ENCODE results near the gene POMGNT2. TPM values are rescaled to one million over a fixed set of nuclear protein-coding genes. Genes with fewer than 3 reads are reported as not detected.

POMGNT2 gene
- total RNA-seq, 4 donors from 2014 or later: 20.4 to 72.8 (median 52.4) TPM

DNA sequence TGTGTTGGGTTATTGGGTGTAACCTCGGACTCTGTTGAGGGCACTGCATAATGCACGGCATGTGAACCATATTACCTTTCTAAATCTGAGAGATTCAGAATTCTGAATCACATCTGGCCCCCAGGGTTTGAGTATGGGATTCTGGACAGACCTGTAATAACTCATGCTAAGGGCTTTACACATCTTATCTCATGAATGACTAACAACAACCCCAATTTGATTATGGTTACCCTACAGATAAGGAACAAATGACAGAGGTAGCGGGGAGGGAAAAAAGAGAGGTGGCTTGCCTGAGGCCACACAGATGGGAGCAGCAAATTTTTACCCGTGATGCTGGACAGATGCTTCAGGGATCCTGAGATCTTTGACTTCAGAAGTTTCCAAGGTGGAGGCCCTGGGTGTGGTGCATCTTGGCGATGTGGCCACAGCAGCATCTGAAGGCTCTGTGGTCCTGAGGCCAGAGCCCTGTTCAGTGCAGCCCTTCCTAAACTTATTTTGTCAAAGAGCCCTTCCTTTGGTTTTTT is 43.8 kb downstream of the POMGNT2 start:
- in situ Hi-C loops (cut with MboI; ENCODE audit: low sequenced_read_pairs in 4 of 4): no loop called here
- Histone ChIP-seq H3K27ac (no peak overlapping the region), H3K4me3 (no peak overlapping the region), H3K27me3 (no peaks in the 10 kb centered on the region), H3K9me3 (no peaks in the 10 kb centered on the region), H3K36me3 (no peaks in the 10 kb centered on the region), H3K4me1 (no peaks in the 10 kb centered on the region)
- TF ChIP-seq, protein P1, sequence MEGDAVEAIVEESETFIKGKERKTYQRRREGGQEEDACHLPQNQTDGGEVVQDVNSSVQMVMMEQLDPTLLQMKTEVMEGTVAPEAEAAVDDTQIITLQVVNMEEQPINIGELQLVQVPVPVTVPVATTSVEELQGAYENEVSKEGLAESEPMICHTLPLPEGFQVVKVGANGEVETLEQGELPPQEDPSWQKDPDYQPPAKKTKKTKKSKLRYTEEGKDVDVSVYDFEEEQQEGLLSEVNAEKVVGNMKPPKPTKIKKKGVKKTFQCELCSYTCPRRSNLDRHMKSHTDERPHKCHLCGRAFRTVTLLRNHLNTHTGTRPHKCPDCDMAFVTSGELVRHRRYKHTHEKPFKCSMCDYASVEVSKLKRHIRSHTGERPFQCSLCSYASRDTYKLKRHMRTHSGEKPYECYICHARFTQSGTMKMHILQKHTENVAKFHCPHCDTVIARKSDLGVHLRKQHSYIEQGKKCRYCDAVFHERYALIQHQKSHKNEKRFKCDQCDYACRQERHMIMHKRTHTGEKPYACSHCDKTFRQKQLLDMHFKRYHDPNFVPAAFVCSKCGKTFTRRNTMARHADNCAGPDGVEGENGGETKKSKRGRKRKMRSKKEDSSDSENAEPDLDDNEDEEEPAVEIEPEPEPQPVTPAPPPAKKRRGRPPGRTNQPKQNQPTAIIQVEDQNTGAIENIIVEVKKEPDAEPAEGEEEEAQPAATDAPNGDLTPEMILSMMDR (IDR thresholded peaks at IDR 0.05 in 4 of 5, conservative IDR thresholded peaks at IDR 0.05 in 1 of 5): no peak
- TF ChIP-seq POLR2A (IDR thresholded peaks at IDR 0.05): no peak
- ATAC-seq: no peak
- DNase-seq: no peak
- intact Hi-C loops (cut with DNase I; ENCODE audit: low total_unique reads): no loop called here

DNA sequence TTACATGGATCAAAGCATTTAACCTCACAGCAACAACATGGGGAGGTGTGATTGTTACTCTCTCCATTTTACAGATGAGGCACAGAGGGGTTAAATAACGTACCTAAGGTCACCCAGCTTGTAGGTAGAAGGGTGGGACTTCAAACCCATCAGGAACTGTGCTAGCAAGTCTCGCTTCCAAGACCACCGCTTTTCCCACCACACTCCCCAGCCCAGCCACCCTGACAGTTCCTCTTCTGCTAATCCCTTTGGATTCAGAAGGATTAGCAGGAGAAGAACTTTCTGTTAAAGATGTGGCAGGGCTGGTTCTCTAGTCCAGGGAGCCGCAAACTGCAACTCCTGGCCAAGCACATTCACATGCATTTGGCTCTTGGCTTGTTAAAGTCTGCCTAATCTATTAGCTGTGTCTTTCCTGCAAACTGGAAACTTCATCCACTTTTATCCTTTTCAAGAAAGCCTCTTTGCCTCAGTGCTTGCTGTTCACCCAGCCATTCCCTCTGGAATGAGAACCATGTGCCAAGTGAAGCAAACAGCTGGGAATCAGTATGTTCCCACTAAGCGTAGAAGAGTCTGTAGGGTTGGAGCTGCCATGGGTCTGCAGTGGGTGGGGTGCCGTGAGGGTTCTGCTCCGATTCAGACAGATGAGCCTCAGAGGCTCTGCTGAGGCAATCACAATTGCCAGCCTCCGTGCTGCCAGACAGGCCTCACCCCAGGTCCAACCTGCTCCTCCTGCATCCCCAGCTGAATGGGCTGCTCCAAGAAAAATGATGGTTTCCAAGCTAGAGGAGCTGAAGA is 44.6 kb downstream of the POMGNT2 start:
- DNase-seq (no peak), ATAC-seq (no peak)
- TF ChIP-seq POLR2A (IDR thresholded peaks at IDR 0.05): no peak
- TF ChIP-seq, protein P1 (IDR thresholded peaks at IDR 0.05 in 4 of 5, conservative IDR thresholded peaks at IDR 0.05 in 1 of 5): no peak
- H3K27me3 ChIP-seq: no peaks in the 10 kb centered on the region
- H3K27ac ChIP-seq: no peak overlapping the region
- in situ Hi-C loops (cut with MboI; ENCODE audit: low sequenced_read_pairs in 4 of 4): no loop called here
- H3K36me3 ChIP-seq: no peaks in the 10 kb centered on the region
- H3K4me1 ChIP-seq: no peaks in the 10 kb centered on the region
- H3K4me3 ChIP-seq: no peak overlapping the region
- intact Hi-C loops (cut with DNase I; ENCODE audit: low total_unique reads): no loop called here
- H3K9me3 ChIP-seq: no peaks in the 10 kb centered on the region

DNA sequence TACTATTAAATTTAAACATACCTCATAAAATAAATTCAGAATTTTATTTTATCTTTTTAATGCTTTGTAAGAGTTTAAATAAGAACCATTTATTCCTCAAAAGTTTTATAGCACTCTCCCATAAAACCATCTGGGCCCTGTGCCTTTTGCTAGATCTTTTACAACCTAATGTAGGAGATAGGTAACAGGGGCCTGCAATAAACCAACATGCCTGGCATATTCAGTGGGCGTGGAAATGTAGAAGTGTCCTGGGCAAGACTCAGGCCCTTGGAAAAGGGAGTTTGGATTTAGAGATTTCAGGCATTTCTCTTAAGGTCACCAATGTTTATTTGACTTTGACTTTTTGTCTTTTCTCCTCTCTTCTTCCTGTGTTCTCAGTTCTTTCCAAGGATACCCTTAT is 46.4 kb downstream of the POMGNT2 start:
- no peaks in the 10 kb centered on the region for H3K4me1 ChIP-seq
- DNase-seq (no peak), ATAC-seq (no peak)
- H3K27me3 ChIP-seq: no peaks in the 10 kb centered on the region
- H3K27ac ChIP-seq: no peak overlapping the region
- no peak overlapping the region for H3K4me3 ChIP-seq
- H3K9me3 ChIP-seq: no peaks in the 10 kb centered on the region
- TF ChIP-seq, protein P1 (IDR thresholded peaks at IDR 0.05 in 4 of 5, conservative IDR thresholded peaks at IDR 0.05 in 1 of 5): no peak
- TF ChIP-seq POLR2A (IDR thresholded peaks at IDR 0.05): no peak
- no peaks in the 10 kb centered on the region for H3K36me3 ChIP-seq
- in situ Hi-C loops (cut with MboI; ENCODE audit: low sequenced_read_pairs in 4 of 4): no loop called here
- intact Hi-C loops (cut with DNase I; ENCODE audit: low total_unique reads): no loop called here

DNA sequence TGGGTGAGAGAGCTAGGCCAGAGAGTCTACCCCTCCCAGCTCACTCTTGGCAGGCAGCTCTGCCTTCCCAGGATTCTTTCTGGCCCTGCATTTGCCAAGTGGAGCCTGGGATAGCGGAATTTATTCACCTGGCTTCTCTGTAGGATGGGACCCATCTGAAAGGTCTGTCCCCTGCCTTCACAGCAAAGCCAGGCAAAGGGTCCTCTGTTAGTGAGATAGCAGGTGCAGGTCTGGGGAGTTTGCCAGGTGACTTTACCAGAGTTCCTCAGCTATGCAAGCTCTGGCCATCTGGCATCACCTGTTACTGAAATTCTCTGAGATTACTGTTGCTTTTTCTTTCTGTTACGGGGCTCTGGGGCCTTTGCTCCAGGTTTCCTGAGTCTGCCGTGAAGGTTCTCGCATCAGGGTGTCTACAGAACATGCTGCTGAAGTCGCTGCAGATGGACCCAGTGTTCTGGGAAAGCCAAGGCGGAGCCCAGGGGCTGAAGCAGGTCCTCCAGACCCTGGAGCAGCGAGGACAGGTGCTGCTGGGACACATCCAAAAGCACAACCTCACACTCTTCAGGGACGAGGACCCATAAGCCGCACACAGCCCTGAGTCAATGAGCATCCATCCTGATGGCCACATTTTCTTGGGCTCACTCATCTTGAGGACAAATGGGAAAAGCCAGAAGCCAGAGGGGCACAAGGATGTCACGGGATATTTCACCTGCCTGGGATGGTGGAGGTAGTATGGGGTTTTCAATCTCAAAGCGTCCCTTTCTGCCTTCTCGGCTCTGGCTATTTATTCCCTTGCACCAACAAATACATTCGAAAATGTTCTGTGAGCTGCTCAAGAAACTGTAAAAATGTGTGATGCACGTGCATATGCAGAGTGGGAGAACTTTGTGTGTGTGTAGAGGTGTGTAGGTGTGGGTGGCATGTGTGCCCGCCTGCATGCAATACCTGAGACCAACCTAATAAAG is 49.8 kb downstream of the POMGNT2 start:
- ATAC-seq (no peak), DNase-seq (no peak)
- no peaks in the 10 kb centered on the region for H3K9me3 ChIP-seq
- in situ Hi-C loops (cut with MboI; ENCODE audit: low sequenced_read_pairs in 4 of 4): no loop called here
- H3K4me3 ChIP-seq: no peak overlapping the region
- no peaks in the 10 kb centered on the region for H3K4me1 ChIP-seq
- TF ChIP-seq, protein P1 (IDR thresholded peaks at IDR 0.05 in 4 of 5, conservative IDR thresholded peaks at IDR 0.05 in 1 of 5): no peak
- TF ChIP-seq POLR2A (IDR thresholded peaks at IDR 0.05): no peak
- H3K27me3 ChIP-seq: no peaks in the 10 kb centered on the region
- intact Hi-C loops (cut with DNase I; ENCODE audit: low total_unique reads): no loop called here
- no peaks in the 10 kb centered on the region for H3K36me3 ChIP-seq
- no peak overlapping the region for H3K27ac ChIP-seq

Measured in gastrocnemius medialis (tissue), 4 donors.